GM23248 (cell line): Measurements from ENCODE around the gene ABCB11.

Experiments
- EZH2 ChIP-seq: fragments of 200-600 bp; sonication (generic); IDR thresholded peaks from 2 replicates; pipeline ENCODE4 v1.6.1; 2018; ENCODE audit warnings: antibody characterized with exemption, mild to moderate bottlenecking; ENCODE audit not compliant: insufficient read depth, poor library complexity, severe bottlenecking
- EZH2phosphoT487 ChIP-seq: fragments of 200-600 bp; sonication (generic); IDR thresholded peaks from 2 replicates; pipeline ENCODE4 v1.6.1; 2018; ENCODE audit warnings: antibody characterized with exemption, moderate library complexity, mild to moderate bottlenecking, low read depth; ENCODE audit not compliant: insufficient read depth

DNA sequence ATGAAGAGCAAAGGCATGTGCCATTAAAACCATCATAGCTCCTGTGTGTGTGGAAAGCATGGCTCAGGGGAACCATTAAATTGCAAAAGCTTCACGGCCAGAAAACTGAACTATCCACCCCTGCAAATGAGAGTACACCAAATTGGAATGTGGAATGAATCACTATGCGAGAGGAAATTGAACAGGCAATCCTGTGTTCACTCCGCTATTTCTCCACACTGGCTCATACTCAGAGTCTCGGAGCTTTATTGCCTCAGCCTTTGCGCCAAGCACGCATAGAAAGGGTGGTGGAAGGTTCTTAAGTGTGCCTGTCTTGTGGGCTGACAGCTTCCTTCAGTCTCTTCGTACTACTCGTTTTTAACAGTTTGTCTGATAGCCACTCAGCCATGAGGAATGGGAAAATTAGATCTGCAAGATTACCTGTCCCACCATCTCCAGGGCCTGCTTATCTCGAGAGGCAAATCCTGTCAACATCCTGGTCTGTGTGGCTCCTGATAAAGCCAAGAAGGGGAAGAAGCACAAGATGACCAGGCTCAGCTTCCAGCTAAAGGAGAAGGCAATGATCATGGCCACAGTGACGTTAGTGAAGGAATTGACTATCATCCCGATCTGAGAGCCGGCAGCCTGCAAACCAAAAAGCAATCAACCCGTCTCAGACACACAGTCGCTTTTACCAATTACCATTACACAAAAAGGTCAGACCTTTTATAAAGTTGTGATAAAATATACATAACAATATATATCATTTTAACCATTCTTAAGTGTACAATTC is 95.1 kb downstream of the ABCB11 start:
- no peak for TF ChIP-seq EZH2
- TF ChIP-seq EZH2phosphoT487, result 0 out of 2 replicates have a peak, but pooled peaks have one; percentile 29
